Measurements from ENCODE around the gene CGA.
"Not testable (repeated sequence)": the region's sequence is repeated elsewhere in the genome, so short reads cannot be mapped to it uniquely, and the experiment has no call there.

Gene CGA

DNA sequence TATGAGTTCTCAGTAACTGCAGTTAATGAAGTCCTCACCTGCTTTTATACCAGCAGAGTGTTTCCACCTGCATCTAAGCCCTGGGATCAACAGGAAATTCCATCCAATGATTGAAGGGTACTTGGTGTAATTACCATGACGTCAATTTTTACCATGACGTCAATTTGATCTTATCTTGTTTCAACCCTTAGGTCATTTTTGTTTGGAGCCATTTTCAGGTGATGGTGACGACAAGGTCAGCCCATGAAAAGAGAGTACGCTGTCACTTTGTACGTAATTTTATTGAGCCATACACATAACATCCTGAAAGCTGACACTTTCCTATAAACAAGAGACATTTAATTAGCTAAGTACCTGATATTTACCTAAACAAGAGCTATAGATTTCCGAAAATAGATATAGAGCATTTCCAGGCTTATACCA is at the start of gene CGA:
CGA (minus strand) TSS at position 20 of the 423 bp plus-strand sequence. CDS start 6,906 bp downstream, outside the sequence.
- no peak for DNase-seq

DNA sequence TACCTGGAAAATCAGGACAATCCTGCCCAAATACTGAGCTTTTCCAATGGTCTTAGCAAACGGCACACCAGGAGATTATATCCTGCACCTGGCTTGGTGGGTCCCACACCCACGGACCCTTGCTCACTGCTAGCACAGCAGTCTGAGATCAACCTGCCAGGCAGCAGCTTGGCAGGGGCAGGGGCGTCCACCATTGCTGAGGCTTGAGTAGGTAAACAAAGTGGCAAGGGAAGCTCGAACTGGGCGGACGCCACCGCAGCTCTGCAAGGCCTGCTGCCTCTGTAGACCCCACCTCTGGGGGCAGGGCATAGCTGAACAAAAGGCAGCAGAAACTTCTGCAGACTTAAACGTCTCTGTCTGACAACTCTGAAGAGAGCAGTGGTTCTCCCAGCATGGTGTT is 45.0 kb upstream of the CGA start:
- not testable (repeated sequence) for DNase-seq

DNA sequence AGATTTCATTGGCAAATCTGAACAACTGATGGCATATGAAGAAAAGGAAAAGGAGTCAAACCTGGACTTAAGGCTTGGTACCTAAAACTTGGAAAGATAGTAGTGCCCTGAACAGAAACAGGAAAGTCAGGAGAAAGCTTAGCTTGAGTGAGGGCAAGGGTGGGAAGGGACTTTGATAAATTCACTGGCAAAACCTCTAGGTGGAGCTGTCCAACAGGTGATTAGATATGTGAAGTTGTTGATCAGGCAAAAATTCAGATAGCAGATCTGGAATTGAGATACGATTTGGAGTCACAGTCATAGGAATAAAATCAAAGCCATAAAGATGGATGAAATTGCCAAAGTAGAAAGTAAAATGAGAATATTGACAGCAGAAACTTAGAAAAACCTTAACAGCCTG is 44.3 kb upstream of the CGA start:
- DNase-seq: no peak

DNA sequence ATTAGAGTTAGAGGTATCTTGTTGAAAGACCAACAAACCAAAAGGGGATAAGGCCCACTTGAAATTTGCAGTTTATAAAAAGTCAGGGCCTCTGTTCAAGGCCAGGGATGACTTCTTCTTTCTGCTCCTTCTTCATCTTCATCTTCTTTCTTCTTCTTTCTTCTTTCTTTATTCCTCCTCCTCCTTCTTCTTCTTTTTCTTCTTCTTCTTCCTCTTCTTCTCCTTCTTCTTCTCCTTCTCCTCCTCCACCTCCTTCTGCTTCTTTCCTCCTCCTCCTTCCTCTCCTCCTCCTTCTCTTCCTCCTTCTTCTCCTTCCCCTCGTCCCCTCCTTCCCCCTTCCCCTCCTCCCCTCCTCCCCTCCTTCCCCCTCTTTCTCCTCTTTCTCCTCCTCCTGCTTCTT is 42.1 kb upstream of the CGA start:
- no peak for DNase-seq

DNA sequence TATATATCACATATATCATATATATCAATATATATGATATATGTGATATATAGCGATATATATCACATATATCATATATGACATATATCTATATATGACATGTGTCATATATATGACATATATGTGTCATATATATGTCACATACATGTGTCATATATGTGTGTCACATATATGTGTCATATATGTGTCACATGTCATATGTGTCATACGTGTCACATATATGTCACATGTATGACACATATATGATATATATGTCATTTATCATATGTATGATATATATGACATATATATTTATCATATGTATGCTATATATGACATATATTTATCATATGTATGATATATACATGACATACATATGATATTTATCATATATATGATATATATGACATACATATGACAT is 32.8 kb upstream of the CGA start:
- DNase-seq: no peak

DNA sequence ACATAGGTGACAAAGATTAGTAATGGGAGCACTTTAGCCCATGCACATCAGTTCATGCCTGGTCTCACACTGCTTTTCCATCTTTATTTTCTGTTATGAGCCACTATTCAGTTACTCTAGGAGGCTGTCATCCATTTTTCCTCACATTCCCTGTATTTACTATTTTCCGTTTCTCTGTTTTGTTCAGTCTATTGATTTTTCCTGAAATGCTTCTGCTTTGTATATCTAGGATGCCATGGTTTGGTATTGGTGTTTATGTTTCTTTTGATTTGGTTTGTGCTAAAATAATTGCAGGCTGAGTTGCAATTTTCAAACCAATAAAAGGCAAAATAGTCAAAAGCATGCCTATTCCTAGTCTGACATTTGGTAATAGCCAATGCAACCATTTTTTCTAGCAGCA is 31.6 kb upstream of the CGA start:
- DNase-seq: no peak

DNA sequence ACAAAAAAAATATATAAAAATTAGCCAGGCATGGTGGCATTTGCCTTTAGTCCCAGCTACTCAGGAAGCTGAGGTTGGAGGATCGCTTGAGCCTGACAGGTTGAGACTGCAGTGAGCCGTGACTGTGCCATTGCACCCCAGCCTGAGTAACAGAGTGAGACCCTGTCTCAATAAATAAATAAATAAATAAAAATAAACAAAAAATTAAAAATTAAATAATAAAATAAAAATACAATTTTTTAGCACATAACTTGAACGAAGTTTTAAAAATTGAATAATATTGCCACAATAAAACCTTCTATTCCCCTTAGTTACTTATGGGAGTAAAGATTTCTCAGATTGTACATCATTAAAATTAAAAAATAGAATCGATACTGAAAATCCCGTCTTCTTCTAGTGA is 29.2 kb upstream of the CGA start:
- no peak for DNase-seq

DNA sequence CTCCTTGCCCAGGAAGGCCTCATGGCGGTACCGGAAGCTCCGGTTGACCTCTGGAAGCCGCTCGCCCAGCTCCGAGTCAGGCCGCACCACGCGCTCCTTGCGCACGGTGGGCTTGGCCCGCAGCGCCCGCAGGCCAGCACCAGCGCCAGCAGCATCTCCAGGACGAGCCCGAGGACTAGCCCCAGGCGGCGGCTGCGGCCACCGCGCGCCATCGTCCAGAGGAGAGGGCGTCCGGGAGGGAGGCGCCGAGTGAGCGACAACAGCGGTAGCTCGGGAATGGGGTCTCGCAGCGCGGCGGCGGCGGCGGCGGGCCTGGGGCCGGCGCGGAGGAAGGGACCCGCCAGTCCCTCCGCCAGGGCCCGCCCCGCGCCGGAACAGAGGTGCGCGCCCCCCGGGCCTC is 27.6 kb upstream of the CGA start:
- DNase-seq: no peak

DNA sequence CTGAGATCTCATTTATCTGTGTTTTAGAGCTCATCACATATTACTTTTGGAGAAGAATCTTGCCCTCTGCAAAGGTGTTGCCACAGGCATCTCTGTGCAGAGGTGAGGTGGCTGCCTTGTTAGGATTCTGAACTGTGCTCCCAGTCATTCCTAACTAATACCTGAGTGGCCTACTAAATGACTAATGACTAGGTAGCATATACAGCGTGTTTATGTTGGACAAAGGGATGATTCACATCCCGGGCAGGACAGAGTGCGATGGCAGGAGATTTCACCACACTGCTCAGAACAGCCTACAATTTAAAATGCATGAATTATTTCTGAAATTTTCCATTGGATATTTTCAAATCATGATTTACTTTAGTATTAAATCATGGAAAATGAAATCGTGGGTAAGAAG is 23.1 kb upstream of the CGA start:
- no peak for DNase-seq

DNA sequence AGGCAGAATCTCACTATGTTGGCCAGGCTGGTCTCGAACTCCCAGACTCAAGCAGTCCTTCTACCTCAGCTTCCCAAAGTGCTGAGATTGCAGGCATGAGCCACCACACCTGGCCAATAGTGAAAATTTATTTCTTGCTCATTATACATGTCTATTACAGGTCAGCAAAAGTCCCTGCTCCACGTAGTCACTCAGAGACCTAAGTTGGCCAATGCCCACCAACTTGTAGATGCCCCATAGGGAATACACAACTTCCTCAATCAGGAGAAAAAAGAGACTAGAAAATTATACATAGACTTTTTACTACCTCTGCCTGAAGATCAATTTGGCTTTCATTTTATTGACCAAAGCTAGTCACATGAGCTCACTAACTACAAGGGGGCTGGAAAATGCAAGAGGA is 22.0 kb upstream of the CGA start:
- DNase-seq: no peak

DNA sequence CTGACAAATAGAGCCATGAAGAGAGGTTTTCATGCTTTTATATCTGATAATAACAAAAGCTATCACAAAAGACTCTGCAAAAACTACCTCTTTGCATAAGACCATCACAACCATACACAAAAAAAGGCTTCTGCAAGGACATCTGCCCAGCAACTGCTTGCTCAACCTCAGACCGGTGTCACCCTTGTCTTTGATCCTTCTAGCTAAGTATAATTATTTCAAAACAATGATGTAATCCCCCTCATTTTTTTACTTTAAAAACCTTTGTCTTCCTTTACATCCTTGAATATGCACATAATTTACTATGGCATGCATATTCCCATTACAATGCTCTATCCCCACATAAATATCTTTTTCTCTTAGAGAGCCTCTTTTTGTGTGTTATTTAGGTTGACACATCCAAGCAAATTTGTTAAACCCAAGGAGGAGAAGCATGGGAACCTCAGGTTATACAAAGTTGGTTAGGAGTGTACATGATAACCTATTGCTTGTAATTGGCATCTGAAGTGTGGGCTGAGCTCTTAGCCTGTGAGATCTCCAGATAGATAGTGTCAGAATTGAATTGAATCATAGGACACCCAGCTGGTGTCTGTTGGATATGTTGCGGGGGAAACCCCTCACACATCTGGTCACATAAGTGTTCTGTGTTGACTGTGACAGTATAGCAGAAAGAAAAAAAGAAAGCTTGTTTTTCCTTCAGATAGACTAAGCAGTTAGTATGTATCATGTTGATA is 20.7 kb upstream of the CGA start:
- DNase-seq: peak; percentile 14

DNA sequence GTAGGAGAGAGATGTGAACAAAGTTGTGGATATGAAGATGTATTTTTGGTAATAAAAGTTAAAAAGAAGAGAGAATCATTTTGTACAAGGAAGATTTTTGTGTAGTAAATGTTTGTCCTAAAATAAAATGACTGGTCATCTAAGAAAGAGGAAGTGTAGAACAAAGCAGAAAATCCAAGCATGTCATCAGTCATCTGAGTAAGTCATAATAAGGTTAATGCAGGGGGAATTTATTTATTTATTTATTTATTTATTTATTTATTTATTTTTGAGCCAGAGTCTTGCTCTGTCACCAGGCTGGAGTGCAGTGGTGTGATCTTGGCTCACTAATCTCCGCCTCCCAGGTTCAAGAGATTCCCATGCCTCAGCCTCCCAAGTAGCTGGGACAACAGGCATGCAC is 15.7 kb upstream of the CGA start:
- no peak for DNase-seq

DNA sequence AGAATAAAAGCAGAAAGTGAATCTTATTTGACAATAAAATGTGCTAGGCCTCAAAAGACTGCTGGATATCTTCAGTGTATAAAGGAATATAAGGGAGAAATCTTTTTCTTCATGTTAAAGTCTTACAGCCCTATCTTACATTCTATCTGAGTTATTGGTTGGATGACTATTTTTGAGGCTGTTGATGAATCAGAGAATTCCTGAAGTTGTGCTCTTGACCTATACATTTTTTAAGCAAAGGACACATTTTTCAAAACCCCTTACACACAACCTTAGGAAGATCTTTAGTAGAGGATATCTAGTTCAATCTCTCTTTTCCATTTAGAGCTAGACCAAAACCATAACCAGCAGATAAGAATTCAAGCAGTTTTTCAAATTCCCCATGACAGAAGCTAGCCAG is 10.9 kb upstream of the CGA start:
- no peak for DNase-seq

DNA sequence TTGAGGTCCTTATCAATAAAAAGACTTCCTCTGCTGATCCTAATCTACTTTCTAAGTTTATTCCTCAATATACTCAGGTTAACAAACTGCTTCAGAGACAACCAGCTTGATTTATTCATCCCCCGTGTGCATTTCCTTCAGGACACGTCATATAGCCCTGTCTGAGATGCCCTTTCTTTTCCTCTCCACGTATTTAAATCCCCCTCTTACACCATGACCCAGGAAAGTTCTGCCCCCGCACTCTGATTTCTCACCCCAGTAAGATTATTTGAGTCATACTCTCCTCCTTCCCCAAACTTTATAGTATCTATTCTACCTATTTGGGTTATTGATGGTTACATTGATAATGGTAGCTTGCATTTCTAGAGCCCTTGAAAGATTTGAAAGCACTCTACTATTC is 9.8 kb upstream of the CGA start:
- no peak for DNase-seq

DNA sequence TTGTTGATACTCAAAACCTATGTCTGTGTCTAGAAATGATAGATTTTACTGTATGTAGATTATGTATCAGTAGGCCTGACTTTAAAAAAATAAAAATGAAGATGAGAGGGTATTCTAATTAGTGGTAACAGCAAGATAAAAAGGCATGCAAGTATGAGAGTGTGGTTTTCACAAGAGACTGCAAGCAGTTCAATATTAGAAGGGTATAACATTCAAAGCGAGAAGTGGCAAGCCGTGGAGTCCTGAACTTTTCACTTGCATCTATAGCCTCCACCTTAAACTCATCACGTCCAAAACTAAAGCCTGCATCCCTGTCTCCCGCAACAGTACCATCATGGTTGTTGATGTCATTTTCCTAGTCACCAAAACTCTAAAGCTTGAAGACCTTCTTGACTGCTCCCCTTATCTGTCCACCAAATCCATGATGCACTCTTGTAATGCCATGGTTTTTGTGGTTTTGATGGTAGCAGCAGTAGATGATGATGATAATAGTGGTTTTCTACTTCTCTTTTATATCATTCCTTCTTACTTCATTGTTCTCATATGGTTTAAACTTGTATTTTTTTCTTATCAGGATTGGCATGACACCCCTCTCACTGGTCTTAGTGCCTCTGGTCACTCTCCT is 9.2 kb upstream of the CGA start:
- DNase-seq: no peak

DNA sequence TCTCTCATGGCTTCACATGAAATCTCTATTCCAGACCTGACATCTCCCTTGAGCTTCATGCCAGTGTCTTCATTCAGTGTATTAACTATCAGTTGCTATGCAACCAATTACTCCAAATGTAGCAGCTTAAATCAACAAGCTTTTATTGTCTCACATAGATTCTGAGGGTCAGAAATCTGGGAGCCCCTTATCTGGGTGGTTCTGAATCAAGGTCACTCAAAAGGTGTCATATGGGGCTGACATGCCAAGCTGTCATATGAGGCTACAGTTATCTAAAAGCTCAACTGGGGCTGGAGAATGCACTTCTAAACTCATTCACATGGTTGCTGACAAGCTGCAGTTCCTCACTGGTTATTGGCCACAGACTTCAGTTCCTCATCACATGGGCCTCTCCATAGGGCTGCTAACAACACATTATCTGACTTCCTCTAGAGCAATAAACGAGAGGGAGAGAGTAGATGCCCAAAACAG is 7.3 kb upstream of the CGA start:
- DNase-seq: no peak

DNA sequence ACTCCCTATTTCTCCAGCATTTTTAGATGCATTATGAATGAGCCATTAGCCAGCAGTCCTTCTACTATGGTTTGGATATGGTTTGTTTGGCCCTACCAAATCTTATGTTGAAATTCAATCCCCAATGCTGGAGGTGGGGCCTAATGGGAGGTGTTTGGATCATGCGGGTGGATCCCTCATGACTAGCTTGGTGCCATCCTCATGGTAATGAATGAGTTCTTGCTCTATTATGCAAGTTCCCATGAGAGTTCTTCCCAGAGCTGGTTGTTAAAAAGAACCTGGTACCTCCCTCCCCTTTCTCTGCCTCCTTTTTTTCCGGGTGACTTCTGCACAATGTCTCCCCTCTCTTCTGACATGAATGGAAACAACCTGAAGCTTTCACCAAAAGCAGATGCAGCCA is 6.2 kb upstream of the CGA start:
- DNase-seq: no peak

DNA sequence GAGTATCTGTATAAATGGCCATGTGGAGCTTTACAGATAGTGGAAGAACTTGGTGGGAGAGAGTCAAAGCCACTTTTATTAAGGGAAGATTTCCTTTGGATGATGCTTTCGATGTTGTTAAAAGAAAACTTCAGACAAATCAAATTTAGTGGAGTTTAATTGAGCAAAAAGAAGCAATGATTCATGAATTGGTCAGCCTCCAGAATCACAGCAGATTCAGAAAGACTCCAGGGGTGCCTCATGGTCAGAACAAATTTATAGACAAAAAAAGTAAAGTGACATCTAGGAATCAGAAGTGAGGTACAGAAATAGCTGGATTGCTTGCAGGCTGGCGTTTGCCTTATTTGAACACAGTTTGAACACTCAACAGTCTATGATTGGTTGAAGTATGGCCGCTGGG is 5.3 kb upstream of the CGA start:
- no peak for DNase-seq

DNA sequence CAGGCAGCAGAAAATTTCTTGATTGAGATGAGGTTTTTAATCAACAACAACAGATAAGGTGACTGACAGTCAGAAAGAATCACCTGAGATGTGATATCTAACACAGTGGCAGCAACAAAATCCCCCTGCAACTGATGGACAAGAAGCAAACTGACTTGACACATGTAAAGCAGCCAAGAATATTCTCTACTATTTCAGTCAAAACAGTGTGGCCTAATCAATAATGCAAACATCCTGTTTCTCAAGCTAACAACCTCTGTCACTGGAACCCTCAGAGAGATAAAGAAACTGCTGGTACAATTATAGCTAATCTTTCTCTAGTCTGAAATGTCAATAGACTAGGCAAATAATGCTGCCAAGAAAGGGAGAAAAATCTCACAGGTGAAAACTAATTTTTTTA is 4.6 kb upstream of the CGA start:
- DNase-seq: no peak

DNA sequence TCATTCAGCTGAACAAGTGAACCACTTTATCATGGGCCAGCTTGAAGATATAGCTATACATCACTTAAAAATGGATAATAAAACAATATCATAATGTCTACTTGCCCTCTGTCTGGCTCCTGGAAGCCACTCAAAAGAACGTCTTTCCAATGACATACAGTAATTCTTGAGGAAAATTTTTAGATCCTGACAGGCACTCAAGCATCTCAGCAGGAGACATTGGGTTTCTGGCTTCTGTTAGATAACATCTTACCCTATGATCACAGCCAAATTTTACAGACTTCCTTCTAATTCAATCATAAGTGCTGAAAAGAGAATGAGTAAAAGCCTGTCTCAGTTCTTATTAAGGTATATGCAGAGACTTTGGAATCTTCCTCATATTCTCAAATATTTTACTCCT is 330 bp downstream of the CGA start:
- DNase-seq: no peak

DNA sequence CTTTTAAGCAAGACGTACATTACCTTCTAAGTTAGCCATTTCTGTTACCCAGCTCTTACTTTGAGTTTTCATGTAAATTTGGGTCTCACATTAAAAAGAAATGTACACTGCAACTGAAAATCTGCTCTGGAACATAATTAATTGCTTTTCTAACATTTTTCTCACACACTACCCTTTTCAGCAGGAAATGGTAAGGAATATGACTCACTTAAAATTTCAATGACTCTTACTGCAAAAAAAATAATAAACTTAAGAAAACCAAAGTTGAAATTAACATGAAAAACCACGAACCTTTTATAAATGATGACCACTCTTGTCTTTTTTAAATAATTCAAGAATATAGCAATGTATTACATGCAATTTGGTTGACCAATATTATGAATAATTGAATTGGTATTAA is 1.3 kb downstream of the CGA start:
- DNase-seq: no peak

DNA sequence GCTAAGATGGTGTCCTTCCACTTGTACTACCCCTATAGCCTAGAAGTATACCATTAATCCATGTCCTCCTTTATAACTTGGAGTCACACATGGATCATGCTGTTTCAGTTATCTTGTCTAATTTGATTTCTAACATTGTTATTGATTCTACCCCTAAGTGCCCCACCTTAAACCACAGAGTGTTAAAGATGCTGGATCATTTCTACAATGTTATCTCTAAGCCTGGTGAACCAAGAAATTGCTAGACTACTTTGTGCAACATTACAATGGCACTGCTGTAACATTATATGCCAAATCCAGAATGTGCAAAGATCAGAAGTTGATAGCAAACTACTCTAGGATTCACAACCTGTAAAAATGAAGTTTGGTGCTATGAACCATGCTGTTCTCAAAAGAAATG is 1.7 kb downstream of the CGA start:
- DNase-seq: no peak

DNA sequence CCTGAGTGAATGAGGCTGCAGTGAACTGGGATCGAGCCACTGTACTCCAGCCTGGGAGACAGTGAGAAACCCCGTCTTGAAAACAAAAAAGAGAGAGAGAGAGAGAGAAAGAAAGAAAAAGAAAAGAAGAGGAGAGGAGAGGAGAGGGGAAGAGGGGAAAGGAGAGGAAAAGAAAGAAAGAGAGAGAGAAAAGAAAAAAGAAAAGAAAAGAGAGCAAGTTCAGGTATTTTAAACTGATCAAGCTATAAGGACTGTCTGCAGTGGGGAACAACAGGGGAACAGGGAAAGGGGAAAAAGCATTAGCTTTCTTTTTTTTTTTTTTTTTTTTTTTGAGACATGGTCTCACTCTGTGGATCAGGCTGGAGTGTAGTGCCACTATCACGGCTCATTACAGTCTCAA is 2.5 kb downstream of the CGA start:
- no peak for DNase-seq

DNA sequence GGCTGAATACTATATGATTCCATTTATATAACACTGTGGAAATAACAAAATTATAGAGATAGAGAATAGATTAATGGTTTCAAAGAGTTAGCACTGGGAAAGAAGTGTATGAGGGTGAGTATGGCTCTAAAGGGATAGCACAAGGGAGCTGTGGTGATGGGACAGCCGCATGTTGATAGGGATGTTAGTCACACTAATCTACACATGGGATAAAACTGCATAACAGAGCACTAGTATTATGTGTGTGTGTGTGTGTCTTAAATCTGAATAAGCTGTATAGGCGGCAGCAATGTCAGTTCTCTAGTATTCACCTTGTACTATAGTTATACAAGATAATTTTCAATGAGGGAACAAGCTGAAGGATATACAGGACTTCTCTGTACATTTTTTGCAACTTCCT is 5.8 kb downstream of the CGA start:
- DNase-seq: no peak

DNA sequence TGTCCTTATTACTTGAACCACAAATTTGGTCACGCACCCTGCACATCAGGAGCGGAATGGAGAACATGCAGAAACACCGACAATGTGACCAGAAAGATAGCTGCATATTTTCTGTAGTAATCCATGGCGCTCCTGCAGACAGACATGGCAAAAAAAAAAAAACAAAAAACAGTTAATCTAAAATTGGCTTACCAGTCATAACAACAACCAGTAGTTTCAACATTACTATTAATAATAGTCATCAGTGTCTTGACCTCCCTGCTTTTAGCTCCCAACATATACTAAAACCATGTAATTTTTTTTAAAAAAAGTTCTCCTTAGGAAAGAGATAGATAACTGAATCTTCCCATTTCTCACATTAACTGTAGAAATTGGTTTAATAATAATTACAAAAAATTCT is 6.8 kb downstream of the CGA start:
- no peak for DNase-seq

All from stimulated activated CD4-positive, alpha-beta T cell treated with anti-CD3 and anti-CD28 coated beads, Interleukin-1b, Interleukin-23, amount 100 ng/mL, for 48 hours (primary cell).